ENCODE measurements around the gene CDH23.

CDH23 gene

GRCh38 chr10:71480662-71481061 lies 83.9 kb downstream of the CDH23 start:
- DNase-seq (ENCODE audit: low read depth in 3 of 3, low spot score in 1 of 3), result no peak

GRCh38 chr10:71481746-71482410 lies 85.2 kb downstream of the CDH23 start:
- no peak for DNase-seq (ENCODE audit: low read depth in 3 of 3, low spot score in 1 of 3)

DNA sequence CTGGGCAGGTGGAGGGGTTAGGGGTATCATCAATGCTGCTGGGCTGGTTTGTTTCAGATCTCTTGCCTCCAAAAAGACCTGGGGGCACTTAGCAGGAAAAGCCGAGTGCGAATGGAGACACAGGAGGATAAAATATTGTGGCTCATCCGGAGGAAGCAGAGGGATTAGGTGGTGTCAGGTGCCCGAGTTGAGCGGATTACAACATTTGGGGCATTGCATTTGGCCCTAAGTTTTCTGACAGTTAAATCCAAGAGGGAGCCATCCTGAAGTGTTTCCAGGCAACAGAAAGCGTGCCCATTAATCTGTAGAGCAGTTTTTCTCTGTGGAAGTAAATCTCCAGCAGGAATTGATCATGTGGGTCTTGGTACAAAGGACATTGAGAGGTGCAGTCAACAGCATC lies 85.9 kb downstream of the CDH23 start:
- DNase-seq (ENCODE audit: low read depth in 3 of 3, low spot score in 1 of 3), result no peak

GRCh38 chr10:71483135-71483534 lies 86.4 kb downstream of the CDH23 start:
- DNase-seq (ENCODE audit: low read depth in 3 of 3, low spot score in 1 of 3), result no peak

- DNase-seq (ENCODE audit: low read depth in 3 of 3, low spot score in 1 of 3), result no peak
Observed at GRCh38 chr10:71483885-71484751, 87.4 kb downstream of the CDH23 start.

DNA sequence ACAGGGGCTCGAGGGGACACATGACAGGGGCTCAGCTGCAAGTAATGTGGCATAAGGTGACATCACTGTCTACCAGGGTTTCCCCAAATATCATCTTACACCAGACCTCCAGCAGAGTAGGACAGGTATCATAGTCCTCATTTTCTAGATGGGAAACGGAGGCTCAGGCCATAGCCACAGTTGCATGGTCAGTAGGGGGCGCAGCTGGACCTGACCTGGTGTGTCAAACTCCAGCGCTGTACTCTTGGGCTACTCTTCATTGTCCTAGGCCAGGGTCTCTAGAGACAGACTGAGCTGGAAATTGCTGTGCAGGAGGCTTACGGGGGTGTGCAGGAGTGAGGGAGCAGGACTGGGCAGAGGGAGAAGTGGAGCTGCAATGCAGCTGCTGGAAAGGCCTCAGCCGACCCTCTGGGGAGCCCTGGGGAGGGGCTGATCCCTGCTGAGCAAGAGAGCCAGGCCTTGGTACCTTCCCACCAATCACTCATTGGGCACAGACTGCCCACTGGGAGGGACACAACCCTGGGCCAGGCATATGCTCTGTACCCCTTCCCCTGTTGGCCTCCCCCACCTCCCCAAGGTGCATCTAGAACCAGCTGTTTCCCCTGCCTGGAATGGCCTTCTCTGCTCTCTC lies 89.9 kb downstream of the CDH23 start:
- DNase-seq (ENCODE audit: low read depth in 3 of 3, low spot score in 1 of 3), result peak in 1 of 3 donors; percentile 10

DNA sequence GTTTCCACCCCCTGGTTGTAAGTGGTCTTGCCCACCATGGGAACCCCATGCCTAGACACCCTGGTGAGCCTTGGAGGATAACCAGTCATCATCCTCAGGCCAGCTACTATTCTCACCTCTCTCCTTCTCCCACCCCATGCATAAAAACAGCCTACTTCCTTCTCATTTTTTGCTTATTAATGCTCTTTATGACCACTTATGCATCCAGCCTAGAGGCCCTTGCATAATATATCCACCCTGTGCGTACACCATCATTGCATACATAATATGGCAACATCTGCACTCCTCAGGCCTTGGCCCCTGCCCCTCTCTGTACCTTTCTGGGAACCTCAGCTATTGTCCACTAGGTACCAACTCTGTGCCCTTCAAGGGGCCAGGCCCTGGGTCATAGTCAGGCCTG lies 91.0 kb downstream of the CDH23 start:
- DNase-seq (ENCODE audit: low read depth in 3 of 3, low spot score in 1 of 3), result no peak

GRCh38 chr10:71489077-71489476 lies 92.4 kb downstream of the CDH23 start:
- no peak for DNase-seq (ENCODE audit: low read depth in 3 of 3, low spot score in 1 of 3)

DNA sequence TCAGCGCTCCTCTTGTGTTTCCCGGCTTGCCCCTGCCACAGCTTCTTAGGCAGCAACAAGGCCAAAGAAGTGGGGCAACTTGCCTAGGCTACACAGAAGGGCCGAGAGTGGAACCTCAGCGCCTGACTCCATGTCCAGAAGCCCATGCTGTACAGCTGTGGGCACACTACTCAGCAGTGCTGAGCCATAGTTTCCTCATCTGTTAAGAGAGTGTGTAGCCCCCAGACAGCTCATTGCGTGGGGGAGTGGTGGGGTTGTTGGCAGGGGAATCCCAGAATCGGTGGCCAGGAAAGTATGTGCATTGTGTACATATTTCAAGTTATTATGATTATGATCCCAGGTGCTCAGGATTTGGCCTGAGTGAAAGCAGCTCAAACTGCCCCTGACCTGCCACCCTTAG lies 96.2 kb downstream of the CDH23 start:
- no peak for DNase-seq (ENCODE audit: low read depth in 3 of 3, low spot score in 1 of 3)

DNA sequence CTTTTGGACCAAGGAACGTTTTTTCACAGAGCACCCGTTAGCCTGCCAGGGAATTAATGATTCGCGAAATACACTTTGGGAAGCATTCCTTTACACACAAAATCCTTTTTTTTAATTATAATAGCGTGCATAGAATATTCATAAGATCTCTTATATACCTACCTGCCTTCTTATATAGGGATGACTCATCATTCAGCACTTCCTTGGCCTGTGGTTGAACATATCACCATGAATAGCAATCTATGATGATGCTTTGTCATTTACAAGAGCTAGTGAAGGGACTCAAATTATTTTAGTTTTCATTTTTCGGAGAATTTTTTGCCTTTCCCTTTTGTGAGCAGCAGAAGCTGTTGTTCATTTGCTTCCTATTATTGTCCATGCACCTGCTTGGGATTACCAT lies 97.0 kb downstream of the CDH23 start:
- no peak for DNase-seq (ENCODE audit: low read depth in 3 of 3, low spot score in 1 of 3)

GRCh38 chr10:71494476-71494875 lies 97.8 kb downstream of the CDH23 start:
- no peak for DNase-seq (ENCODE audit: low read depth in 3 of 3, low spot score in 1 of 3)

DNA sequence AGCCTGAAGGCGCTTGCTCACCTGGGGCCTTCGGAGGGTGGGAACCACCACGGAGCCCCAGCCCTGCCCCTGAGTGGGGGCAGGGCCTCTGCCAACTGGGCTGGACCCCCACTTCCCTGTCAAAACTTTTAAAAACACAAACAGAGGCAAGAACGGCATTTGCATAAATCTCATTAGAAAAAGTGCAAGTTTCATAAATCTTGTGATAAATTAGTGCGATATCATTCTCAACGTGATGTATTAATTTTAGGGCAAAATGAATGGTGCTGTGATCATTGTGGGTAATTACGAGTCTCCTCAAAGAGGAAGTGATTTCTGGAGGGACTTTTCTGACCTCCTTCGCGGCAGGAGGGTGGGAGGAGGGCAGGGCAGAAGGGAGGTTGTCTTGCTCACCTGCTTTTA lies 98.3 kb downstream of the CDH23 start:
- no peak for DNase-seq (ENCODE audit: low read depth in 3 of 3, low spot score in 1 of 3)

DNA sequence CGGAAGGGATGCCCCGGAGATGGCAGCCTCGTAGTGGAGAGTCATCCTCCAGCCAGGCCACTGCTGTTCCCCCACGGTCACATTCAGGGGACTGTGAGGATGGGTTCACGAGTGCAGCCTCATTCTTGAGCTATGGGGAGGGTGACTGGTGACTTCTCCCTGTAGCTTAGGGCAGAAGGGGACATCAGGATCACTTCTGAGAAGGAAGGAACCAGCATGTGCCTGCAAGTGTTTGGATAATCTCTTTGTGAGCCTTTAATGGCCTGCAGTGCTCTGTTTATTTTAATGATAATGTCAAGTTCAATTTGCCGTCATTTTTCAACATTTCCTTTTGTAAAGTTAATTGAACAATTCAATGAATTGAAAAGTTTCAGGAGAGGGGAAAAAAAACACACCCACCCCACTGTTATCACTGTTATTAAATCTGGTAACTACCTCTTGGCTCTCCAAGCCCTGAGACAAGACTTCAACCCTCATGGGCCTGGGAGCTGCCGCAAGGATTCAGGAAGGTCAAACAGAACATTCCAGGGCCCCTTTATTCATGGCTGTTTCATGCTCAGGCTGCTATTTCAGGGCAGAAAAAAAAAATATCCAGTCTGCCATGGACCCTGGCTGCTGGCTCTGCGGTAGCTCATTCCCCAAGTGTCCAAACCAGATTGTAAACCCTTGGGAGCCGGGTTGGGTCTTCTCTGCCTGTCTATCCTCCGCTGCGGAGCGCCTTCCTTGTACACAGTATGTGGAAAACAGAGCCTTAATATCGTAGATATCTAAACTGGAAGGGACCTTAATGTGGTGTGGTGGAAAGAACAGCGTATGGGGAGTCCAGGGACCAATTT lies 100.4 kb downstream of the CDH23 start:
- no peak for DNase-seq (ENCODE audit: low read depth in 3 of 3, low spot score in 1 of 3)

DNA sequence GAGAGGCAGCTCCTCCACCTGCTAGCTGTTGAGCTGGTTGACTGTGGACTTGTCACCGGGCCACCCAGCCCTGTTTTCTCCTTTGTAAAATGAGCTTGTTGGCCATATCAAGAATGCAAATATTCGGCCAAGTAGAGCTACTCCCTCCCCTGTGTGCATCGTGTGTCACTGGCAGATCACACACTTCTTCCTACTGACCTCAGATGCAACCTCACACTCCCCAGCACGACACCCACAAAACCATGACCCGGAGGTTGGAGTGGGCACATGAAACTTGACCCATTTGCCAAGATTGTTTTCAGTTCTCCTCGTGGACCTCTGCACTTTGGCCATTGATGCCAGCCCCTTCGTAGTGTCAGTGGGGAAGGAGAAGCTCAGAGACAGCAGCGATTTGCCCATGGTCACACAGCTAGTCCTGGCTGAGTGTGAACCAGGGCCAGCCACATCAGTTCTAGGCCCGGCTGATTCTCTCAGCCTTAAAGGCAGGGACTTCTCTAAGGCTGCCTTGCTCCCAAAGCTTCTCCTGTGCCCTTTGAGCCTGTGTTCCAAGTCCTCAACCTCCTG lies 101.1 kb downstream of the CDH23 start:
- no peak for DNase-seq (ENCODE audit: low read depth in 3 of 3, low spot score in 1 of 3)

GRCh38 chr10:71501402-71501801 lies 104.7 kb downstream of the CDH23 start:
- DNase-seq (ENCODE audit: low read depth in 3 of 3, low spot score in 1 of 3), result no peak

GRCh38 chr10:71502190-71502589 lies 105.5 kb downstream of the CDH23 start:
- no peak for DNase-seq (ENCODE audit: low read depth in 3 of 3, low spot score in 1 of 3)

DNA sequence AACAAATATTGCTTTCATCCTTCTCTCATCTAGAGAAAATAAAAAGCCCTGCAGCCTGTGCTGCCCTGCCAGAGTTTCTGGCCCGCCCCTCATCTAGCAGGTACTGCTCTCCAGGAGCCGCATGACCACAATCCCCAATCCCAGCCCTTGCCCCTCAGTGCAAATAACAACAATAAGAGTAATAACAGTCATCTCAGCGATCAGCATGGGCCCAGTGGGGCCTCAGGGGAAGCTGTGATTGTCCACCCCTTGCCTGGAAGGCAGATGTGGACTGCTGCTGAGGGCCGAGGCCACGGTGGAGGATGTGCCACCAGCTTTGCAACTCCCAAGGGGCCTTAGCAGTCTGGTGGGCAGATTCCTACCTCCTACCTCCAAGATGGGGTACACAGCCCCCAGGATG lies 106.1 kb downstream of the CDH23 start:
- no peak for DNase-seq (ENCODE audit: low read depth in 3 of 3, low spot score in 1 of 3)

DNA sequence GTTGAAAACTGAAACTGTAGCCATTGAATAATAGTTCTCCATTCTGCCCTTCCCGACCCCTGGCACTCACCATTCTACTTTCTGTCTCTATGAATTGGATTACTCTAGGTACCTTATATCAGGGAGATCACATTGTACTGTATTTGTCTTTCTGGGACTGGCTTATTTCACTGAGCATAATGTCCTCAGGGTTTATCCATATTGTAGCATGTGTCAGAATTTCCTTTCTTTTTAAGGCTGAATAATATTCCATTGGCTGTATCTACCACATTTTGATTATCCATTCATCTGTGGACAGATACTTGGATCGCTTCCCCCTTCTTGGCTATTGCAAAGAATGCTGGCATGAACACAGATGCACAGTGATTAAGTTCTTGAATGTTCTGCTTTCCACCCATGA lies 107.4 kb downstream of the CDH23 start:
- no peak for DNase-seq (ENCODE audit: low read depth in 3 of 3, low spot score in 1 of 3)

DNA sequence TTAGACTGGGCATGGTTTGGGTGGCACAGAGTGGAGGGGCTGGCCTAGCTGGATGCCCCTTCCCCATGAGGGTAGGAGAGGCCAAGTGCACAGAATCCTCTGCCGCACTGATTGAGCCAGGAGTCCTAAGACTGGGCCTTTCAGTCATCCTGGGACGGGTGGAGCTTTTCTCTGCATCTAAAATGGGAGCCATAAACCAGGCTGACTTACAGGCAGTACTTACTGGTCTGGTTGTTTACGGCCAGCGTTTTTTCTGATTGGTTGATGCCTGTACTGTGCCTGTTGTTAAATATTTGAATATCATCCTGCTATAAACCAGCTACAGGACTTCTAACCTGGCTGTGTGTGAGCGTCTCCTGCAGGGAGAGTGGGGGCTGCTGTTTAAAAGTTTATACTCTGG lies 107.8 kb downstream of the CDH23 start:
- no peak for DNase-seq (ENCODE audit: low read depth in 3 of 3, low spot score in 1 of 3)

DNA sequence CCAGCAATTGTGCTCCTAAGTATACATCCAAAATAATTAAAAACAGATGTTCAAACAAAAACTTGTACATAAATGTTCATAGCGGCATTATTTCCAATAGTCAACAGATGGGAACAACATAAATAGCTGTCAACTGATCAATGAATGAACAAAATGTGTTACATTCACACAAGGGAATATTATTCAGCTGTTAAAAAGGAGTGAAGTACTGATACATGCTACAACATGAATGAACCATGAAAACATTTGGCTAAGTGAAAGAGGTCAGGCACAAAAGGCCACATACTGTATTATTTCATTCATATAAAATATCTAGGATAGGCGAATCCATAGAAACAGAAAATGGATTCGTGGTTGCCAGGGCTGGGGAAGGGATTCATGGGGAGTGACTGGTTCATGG lies 109.1 kb downstream of the CDH23 start:
- no peak for DNase-seq (ENCODE audit: low read depth in 3 of 3, low spot score in 1 of 3)

GRCh38 chr10:71509444-71509843 lies 112.7 kb downstream of the CDH23 start:
- DNase-seq (ENCODE audit: low read depth in 3 of 3, low spot score in 1 of 3), result no peak

Measured in stimulated activated CD4-positive, alpha-beta T cell treated with anti-CD3 and anti-CD28 coated beads, TNF-alpha, amount 100 ng/mL, for 1 hour (primary cell).